ENCODE data around the gene LRMDA. TPM values are rescaled to one million over a fixed set of nuclear protein-coding genes. Genes with fewer than 3 reads are reported as not detected.

LRMDA gene
- total RNA-seq, 5 donors from 2014 or later (not counting 1 experiment from before 2014, with no cell fraction given), result 0.30 to 1.2 TPM; not detected in 3

DNA sequence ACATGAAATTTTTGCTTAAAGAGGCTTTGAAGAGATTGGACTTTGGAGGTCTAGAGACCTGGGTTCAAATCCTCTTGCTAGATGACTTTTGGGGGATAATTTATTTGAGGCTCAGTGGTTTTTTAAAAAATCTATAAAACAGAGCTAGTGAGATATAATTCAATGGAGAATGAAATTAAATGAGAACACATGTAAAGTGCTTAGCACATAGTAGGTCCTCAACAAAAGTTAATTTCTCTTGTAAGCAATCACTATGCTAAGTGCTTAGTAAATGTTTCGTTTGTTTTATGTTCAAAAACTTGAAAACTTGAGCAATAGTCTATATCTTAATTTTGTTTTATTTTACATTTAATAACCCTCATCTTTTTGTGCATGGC is 64.8 kb downstream of the LRMDA start:
- Histone ChIP-seq H3K4me3 (ENCODE audit: control insufficient read depth in 1 of 2, extremely low read depth in 1 of 2, low read length in 1 of 2) (no peak overlapping the region), H3K9me3 (no peaks in the 10 kb centered on the region), H3K4me1 (ENCODE audit: control insufficient read depth in 1 of 2, extremely low read depth in 1 of 2, insufficient read depth in 2 of 2, low read length in 2 of 2) (no peaks in the 10 kb centered on the region), H3K36me3 (ENCODE audit: control insufficient read depth in 2 of 2, extremely low read depth in 1 of 2, insufficient read depth in 1 of 2, low read length in 1 of 2) (no peaks in the 10 kb centered on the region), H3K27ac (ENCODE audit: low read length) (no peak overlapping the region), H3K27me3 (replicated peaks in 1 of 2; ENCODE audit: control insufficient read depth in 2 of 2, extremely low read depth in 1 of 2, insufficient read depth in 2 of 2, low read length in 1 of 2) (peaks cover 0 to 15% of the 10 kb centered on the region in 2 experiments)
- no peak overlapping the region for H3K27ac Mint-ChIP-seq
- no peaks in the 10 kb centered on the region for H3K36me3 Mint-ChIP-seq
- POLR2A ChIA-PET, result interaction anchor here in 1 of 2 donors (0.6 kb wide), 1 partner anchor 193 kb away, joined by 3 read pairs; no protein-coding TSS in a partner anchor
- CTCF ChIA-PET, result no interaction called here
- ATAC-seq (replicated peaks in 1 of 4), result no peak
- WGBS (ENCODE audit: insufficient coverage), result no CpG with 5 or more reads among the region's 1 CpG
- H3K4me1 Mint-ChIP-seq, result no peaks in the 10 kb centered on the region
- H3K9me3 Mint-ChIP-seq, result no peaks in the 10 kb centered on the region
- DNase-seq, result no peak
- no peak overlapping the region for H3K4me3 Mint-ChIP-seq
- peaks cover 9 to 14% of the 10 kb centered on the region in 2 donors for H3K27me3 Mint-ChIP-seq

DNA sequence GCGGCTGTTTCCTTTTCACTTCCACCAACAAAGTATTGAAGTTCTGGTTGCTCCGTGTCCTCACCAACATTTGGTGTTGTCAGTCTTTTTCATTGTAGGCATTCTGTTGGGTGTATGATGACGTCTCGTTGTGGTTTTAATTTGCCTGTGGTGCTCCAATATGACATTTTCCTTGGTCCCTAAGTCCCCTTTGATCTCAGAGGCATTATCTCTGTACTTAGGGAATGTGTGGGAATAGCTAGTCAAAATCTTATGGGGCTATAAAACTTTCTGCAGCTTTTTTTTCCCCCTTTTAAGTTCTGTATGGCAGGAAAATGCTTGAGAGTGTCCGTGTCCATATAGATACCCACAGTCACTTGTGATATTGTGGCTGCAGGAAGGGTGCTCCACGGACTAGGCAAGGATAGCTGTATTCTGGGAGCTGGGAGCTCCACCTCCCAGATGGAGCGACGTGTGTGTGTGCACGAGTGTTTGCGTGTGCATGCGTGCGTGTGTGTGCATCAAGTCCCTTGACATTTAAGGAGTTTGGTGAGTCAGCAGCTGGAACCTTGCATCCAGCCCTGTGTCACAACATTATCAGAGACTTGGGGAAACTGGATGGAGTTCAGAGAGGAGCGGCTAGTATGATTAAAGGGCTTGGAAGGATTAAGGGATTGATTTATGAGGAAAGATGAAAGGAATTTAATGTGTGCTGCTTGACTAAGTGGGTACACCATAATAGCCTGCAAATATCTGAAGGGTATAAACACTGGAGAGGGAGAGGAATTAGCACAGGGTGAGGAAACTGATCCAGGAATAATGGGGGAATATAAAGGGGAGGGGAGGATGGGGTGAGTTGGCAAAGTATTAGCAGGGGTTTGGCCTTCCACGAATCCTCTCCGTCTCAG is 66.8 kb downstream of the LRMDA start:
- Histone ChIP-seq H3K36me3 (ENCODE audit: control insufficient read depth in 2 of 2, extremely low read depth in 1 of 2, insufficient read depth in 1 of 2, low read length in 1 of 2) (no peaks in the 10 kb centered on the region), H3K4me1 (ENCODE audit: control insufficient read depth in 1 of 2, extremely low read depth in 1 of 2, insufficient read depth in 2 of 2, low read length in 2 of 2) (no peaks in the 10 kb centered on the region), H3K9me3 (no peaks in the 10 kb centered on the region), H3K4me3 (ENCODE audit: control insufficient read depth in 1 of 2, extremely low read depth in 1 of 2, low read length in 1 of 2) (no peak overlapping the region), H3K27me3 (replicated peaks in 1 of 2; ENCODE audit: control insufficient read depth in 2 of 2, extremely low read depth in 1 of 2, insufficient read depth in 2 of 2, low read length in 1 of 2) (peaks cover 0 to 15% of the 10 kb centered on the region in 2 experiments), H3K27ac (ENCODE audit: low read length) (no peak overlapping the region)
- no peak overlapping the region for H3K4me3 Mint-ChIP-seq
- no peaks in the 10 kb centered on the region for H3K4me1 Mint-ChIP-seq
- ATAC-seq (replicated peaks in 1 of 4), result no peak
- 84% methylated on average over 13 of the region's 15 CpGs for whole genome bisulfite sequencing (ENCODE audit: insufficient coverage)
- CTCF ChIA-PET, result no interaction called here
- H3K27ac Mint-ChIP-seq, result no peak overlapping the region
- no peak for DNase-seq
- POLR2A ChIA-PET, result no interaction called here
- no peaks in the 10 kb centered on the region for H3K9me3 Mint-ChIP-seq
- no peaks in the 10 kb centered on the region for H3K36me3 Mint-ChIP-seq
- peaks cover 9 to 14% of the 10 kb centered on the region in 2 donors for H3K27me3 Mint-ChIP-seq

DNA sequence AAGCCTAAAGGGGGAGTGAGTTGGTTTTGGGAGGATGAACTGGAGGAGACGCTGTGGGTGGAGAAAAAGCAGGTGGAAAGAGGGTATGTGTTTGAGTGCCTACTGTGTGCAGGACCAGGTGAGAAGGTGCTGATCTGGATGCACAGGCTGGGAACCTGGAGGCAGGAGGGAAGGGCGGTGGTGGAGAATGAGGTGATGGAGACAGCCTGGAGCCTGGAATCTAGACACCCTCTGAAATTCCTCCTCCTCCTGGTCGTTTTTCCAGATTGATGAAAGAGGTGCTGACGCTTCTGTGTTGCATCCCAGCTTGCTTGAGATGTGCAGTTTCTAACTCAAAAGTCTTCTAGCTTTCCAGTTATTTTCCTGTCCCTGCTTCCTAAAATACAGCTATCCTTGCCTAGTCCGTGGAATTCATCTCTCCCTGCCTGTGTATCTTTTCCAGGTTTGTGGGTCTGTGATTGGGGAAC is 67.5 kb downstream of the LRMDA start:
- Mint-ChIP-seq H3K27me3 (peaks cover 9 to 14% of the 10 kb centered on the region in 2 donors), H3K4me3 (no peak overlapping the region), H3K36me3 (no peaks in the 10 kb centered on the region), H3K9me3 (no peaks in the 10 kb centered on the region), H3K4me1 (no peaks in the 10 kb centered on the region), H3K27ac (no peak overlapping the region)
- ChIA-PET CTCF (no interaction called here), POLR2A (no interaction called here)
- no peak overlapping the region for H3K27ac ChIP-seq (ENCODE audit: low read length)
- no peak overlapping the region for H3K4me3 ChIP-seq (ENCODE audit: control insufficient read depth in 1 of 2, extremely low read depth in 1 of 2, low read length in 1 of 2)
- WGBS (ENCODE audit: insufficient coverage), result 66% methylated on average over 3 of the region's 5 CpGs
- DNase-seq, result no peak
- H3K9me3 ChIP-seq, result no peaks in the 10 kb centered on the region
- ATAC-seq (replicated peaks in 1 of 4), result no peak
- H3K27me3 ChIP-seq (replicated peaks in 1 of 2; ENCODE audit: control insufficient read depth in 2 of 2, extremely low read depth in 1 of 2, insufficient read depth in 2 of 2, low read length in 1 of 2), result peaks cover 0 to 15% of the 10 kb centered on the region in 2 experiments
- no peaks in the 10 kb centered on the region for H3K36me3 ChIP-seq (ENCODE audit: control insufficient read depth in 2 of 2, extremely low read depth in 1 of 2, insufficient read depth in 1 of 2, low read length in 1 of 2)
- H3K4me1 ChIP-seq (ENCODE audit: control insufficient read depth in 1 of 2, extremely low read depth in 1 of 2, insufficient read depth in 2 of 2, low read length in 2 of 2), result no peaks in the 10 kb centered on the region

DNA sequence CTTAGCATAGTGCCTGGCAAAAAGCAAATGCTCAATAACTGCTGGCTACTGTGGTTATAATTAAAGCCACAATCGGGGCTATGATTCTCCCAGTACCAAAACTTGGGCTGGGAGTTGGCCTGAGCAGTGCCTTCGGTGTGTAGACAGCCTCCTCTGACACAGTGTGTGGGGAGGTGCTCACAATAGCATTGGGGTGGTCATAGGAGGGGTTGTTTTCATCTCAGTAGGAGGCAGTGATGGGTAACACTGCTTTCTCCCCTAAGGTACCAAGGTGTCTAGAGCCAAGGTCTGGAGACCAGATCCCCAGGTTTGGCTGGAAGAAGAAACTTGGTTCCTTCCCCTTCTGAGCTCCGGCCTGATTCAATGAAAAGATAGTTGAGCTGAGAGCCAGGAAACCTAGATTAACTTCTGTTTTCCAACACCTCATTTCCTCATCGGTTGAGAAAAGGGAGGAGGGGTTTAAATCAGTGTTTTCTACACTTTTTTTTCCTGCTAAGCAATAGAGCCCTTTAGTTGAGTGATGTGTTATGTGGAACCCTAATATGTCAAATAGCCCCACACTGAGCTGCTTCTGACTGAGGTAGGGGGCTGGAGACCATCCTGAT is 68.2 kb downstream of the LRMDA start:
- Mint-ChIP-seq H3K27me3 (peaks cover 9 to 14% of the 10 kb centered on the region in 2 donors), H3K36me3 (no peaks in the 10 kb centered on the region), H3K4me1 (no peaks in the 10 kb centered on the region), H3K27ac (no peak overlapping the region), H3K9me3 (no peaks in the 10 kb centered on the region), H3K4me3 (no peak overlapping the region)
- WGBS (ENCODE audit: insufficient coverage), result 50% methylated on average over 1 of the region's 4 CpGs
- POLR2A ChIA-PET, result no interaction called here
- Histone ChIP-seq H3K4me3 (ENCODE audit: control insufficient read depth in 1 of 2, extremely low read depth in 1 of 2, low read length in 1 of 2) (no peak overlapping the region), H3K27me3 (replicated peaks in 1 of 2; ENCODE audit: control insufficient read depth in 2 of 2, extremely low read depth in 1 of 2, insufficient read depth in 2 of 2, low read length in 1 of 2) (peaks cover 0 to 14% of the 10 kb centered on the region in 2 experiments), H3K4me1 (ENCODE audit: control insufficient read depth in 1 of 2, extremely low read depth in 1 of 2, insufficient read depth in 2 of 2, low read length in 2 of 2) (no peaks in the 10 kb centered on the region), H3K36me3 (ENCODE audit: control insufficient read depth in 2 of 2, extremely low read depth in 1 of 2, insufficient read depth in 1 of 2, low read length in 1 of 2) (no peaks in the 10 kb centered on the region), H3K27ac (ENCODE audit: low read length) (no peak overlapping the region), H3K9me3 (no peaks in the 10 kb centered on the region)
- ATAC-seq (replicated peaks in 1 of 4) (no peak), DNase-seq (no peak)
- CTCF ChIA-PET, result no interaction called here

DNA sequence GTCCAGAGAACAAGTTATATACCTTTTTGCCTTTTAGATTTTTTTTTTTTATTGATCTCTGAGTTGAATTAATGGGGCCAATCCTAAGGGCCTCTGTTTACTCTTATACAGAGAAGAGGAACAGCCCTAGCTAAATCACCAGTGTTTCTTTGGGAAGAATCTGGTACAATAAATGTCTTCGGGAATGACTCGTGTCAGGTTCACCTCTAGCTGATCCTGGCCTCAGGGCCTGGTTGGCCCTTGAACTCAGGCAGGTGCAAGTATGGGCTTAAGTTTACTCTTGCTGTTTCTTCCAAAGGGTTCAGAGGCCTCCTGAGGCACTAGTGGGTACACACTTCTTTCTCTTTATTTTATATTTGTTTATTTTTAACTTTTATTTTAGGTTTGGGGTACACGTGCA is 71.0 kb downstream of the LRMDA start:
- Mint-ChIP-seq H3K27ac (no peak overlapping the region), H3K27me3 (peaks cover 9 to 12% of the 10 kb centered on the region in 2 donors), H3K9me3 (no peaks in the 10 kb centered on the region), H3K4me1 (no peaks in the 10 kb centered on the region), H3K4me3 (no peak overlapping the region), H3K36me3 (no peaks in the 10 kb centered on the region)
- no CpG with 5 or more reads among the region's 3 CpGs for WGBS (ENCODE audit: insufficient coverage)
- CTCF ChIA-PET, result no interaction called here
- Histone ChIP-seq H3K4me1 (ENCODE audit: control insufficient read depth in 1 of 2, extremely low read depth in 1 of 2, insufficient read depth in 2 of 2, low read length in 2 of 2) (no peaks in the 10 kb centered on the region), H3K36me3 (ENCODE audit: control insufficient read depth in 2 of 2, extremely low read depth in 1 of 2, insufficient read depth in 1 of 2, low read length in 1 of 2) (no peaks in the 10 kb centered on the region), H3K27ac (ENCODE audit: low read length) (no peak overlapping the region), H3K9me3 (no peaks in the 10 kb centered on the region), H3K27me3 (replicated peaks in 1 of 2; ENCODE audit: control insufficient read depth in 2 of 2, extremely low read depth in 1 of 2, insufficient read depth in 2 of 2, low read length in 1 of 2) (peaks cover 0 to 8% of the 10 kb centered on the region in 2 experiments), H3K4me3 (ENCODE audit: control insufficient read depth in 1 of 2, extremely low read depth in 1 of 2, low read length in 1 of 2) (no peak overlapping the region)
- DNase-seq, result no peak
- ATAC-seq (replicated peaks in 1 of 4), result no peak
- POLR2A ChIA-PET, result no interaction called here

DNA sequence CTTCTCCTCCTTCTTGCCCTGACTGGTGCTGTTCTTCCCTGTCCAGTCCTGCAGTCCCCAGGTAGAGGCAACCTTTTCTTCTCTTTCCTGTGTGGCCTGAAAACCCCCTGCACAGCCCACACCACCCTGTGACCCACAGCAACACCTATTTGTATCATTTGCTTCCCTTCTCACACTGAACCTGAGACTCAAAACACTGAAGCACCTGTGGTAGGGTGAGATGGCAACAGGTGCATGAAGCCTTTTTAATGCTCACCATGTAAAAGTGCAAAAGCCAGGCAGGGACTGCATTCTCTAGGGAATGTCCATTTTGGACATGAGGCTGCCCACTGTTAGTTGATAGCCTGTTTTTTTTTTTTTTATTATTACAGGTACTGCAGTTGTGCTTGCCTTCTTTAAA is 71.4 kb downstream of the LRMDA start:
- H3K4me1 ChIP-seq (ENCODE audit: control insufficient read depth in 1 of 2, extremely low read depth in 1 of 2, insufficient read depth in 2 of 2, low read length in 2 of 2), result no peaks in the 10 kb centered on the region
- no peaks in the 10 kb centered on the region for H3K4me1 Mint-ChIP-seq
- H3K36me3 ChIP-seq (ENCODE audit: control insufficient read depth in 2 of 2, extremely low read depth in 1 of 2, insufficient read depth in 1 of 2, low read length in 1 of 2), result no peaks in the 10 kb centered on the region
- H3K27me3 Mint-ChIP-seq, result peaks cover 9 to 12% of the 10 kb centered on the region in 2 donors
- ChIA-PET POLR2A (no interaction called here), CTCF (no interaction called here)
- H3K4me3 ChIP-seq (ENCODE audit: control insufficient read depth in 1 of 2, extremely low read depth in 1 of 2, low read length in 1 of 2), result no peak overlapping the region
- H3K27me3 ChIP-seq (replicated peaks in 1 of 2; ENCODE audit: control insufficient read depth in 2 of 2, extremely low read depth in 1 of 2, insufficient read depth in 2 of 2, low read length in 1 of 2), result peaks cover 0 to 8% of the 10 kb centered on the region in 2 experiments
- H3K36me3 Mint-ChIP-seq, result no peaks in the 10 kb centered on the region
- no peak overlapping the region for H3K4me3 Mint-ChIP-seq
- no peaks in the 10 kb centered on the region for H3K9me3 ChIP-seq
- DNase-seq (no peak), ATAC-seq (replicated peaks in 1 of 4) (no peak)
- H3K9me3 Mint-ChIP-seq, result no peaks in the 10 kb centered on the region
- H3K27ac ChIP-seq (ENCODE audit: low read length), result no peak overlapping the region
- no peak overlapping the region for H3K27ac Mint-ChIP-seq

Data from T-cell (primary cell).